Measurements from ENCODE around the gene NUP42. TPM values are rescaled to one million over a fixed set of nuclear protein-coding genes. Genes with fewer than 3 reads are reported as not detected.

NUP42 gene
- total RNA-seq, 1 experiment from 2014 or later, result 36.5 TPM

GRCh38 chr7:23167691-23168090 lies 14.2 kb upstream of the NUP42 start:
- Histone ChIP-seq H3K27ac (ENCODE audit: insufficient read length, low read depth, low read length) (no peak overlapping the region), H3K79me2 (ENCODE audit: insufficient read depth, low read length) (no peaks in the 10 kb centered on the region)
- no peaks in the 10 kb centered on the region for H3K4me1 Mint-ChIP-seq

More at GRCh38 chr7:23167691-23168090, 14.2 kb upstream of the NUP42 start:
- Mint-ChIP-seq H3K27me3 (ENCODE audit: low read depth) (no peaks in the 10 kb centered on the region), H3K27ac (no peak overlapping the region), H3K36me3 (ENCODE audit: insufficient read depth in 1 of 3, low read depth in 3 of 3) (peaks cover 0 to 5% (median 0%) of the 10 kb centered on the region in 3 experiments; a peak in 1 of 7 replicates), H3K4me3 (no peak overlapping the region), H3K9me3 (no peaks in the 10 kb centered on the region)
- H3T11ph ChIP-seq (ENCODE audit: low read length), result no peak overlapping the region
- no peaks in the 10 kb centered on the region for H3K23me2 ChIP-seq (ENCODE audit: insufficient read length, low read depth, low read length, poor library complexity, severe bottlenecking)
- no peak overlapping the region for H2BK20ac ChIP-seq (ENCODE audit: low read depth, low read length, poor library complexity, severe bottlenecking)
- no peaks in the 10 kb centered on the region for H3K4me1 ChIP-seq (ENCODE audit: insufficient read depth, low read length)
- no peak overlapping the region for H4K5ac ChIP-seq (ENCODE audit: insufficient read length, low read depth, low read length)
- no peak overlapping the region for H4K91ac ChIP-seq (ENCODE audit: insufficient read length, low read depth, low read length)
- H2AK5ac ChIP-seq (ENCODE audit: insufficient read length, low read length), result no peak overlapping the region
- no peak overlapping the region for H3K4ac ChIP-seq (ENCODE audit: low read depth, low read length)
- no peak overlapping the region for H3K4me2 ChIP-seq (ENCODE audit: insufficient read depth, insufficient read length, low read length)
- no peak overlapping the region for H3K56ac ChIP-seq (ENCODE audit: insufficient read length, low read depth, low read length)
- H2BK120ac ChIP-seq (ENCODE audit: low read depth, low read length, poor library complexity, severe bottlenecking), result no peak overlapping the region
- no peak for DNase-seq
- H2BK5ac ChIP-seq (ENCODE audit: insufficient read length, low read length), result no peak overlapping the region
- no peak overlapping the region for H3K23ac ChIP-seq (ENCODE audit: insufficient read length, low read depth, low read length)
- no peak overlapping the region for H3K9ac ChIP-seq (ENCODE audit: extremely low read depth, insufficient read length, low read length)
- TF ChIP-seq CTCF (conservative IDR thresholded peaks at IDR 0.05), result no peak
- H3K9me3 ChIP-seq (ENCODE audit: control insufficient read depth, low read depth, low read length), result no peaks in the 10 kb centered on the region
- no peak overlapping the region for H3K18ac ChIP-seq (ENCODE audit: insufficient read length, low read depth, low read length)
- H3K79me1 ChIP-seq (ENCODE audit: insufficient read depth, low read depth, low read length, poor library complexity, severe bottlenecking), result no peaks in the 10 kb centered on the region
- WGBS (ENCODE audit: extremely low coverage, insufficient read length, low lambda C conversion rate), result no CpG with 5 or more reads among the region's 5 CpGs
- no peak overlapping the region for H2AFZ ChIP-seq (ENCODE audit: low read length)
- no peak overlapping the region for H2BK15ac ChIP-seq (ENCODE audit: low read depth, low read length)
- H3K27me3 ChIP-seq (ENCODE audit: insufficient read depth, low read length), result no peaks in the 10 kb centered on the region
- H2BK12ac ChIP-seq (ENCODE audit: insufficient read length, low read depth, low read length), result no peak overlapping the region
- no peak overlapping the region for H3K14ac ChIP-seq (ENCODE audit: insufficient read depth, low read length)
- H4K20me1 ChIP-seq (ENCODE audit: control insufficient read depth, insufficient read depth, insufficient read length), result no peaks in the 10 kb centered on the region
- H4K8ac ChIP-seq (replicated peaks; ENCODE audit: insufficient read length, low read depth, low read length), result no peak overlapping the region
